Peyer's patch (tissue), 4 donors: Measurements from ENCODE around the gene WNT5A. TPM values are rescaled to one million over a fixed set of nuclear protein-coding genes. Genes with fewer than 3 reads are reported as not detected.

Source experiments
- DNase-seq, 3 donors: peaks; one replicate each; pipeline ENCODE4 v3.0.0-alpha.2; 2017 to 2019
- H3K27ac ChIP-seq, 4 donors: fragments of 200-600 bp; sonication (generic); one replicate each; pipeline ENCODE4 v1.5.1; 2016 to 2019
- H3K27me3 ChIP-seq, 2 donors: fragments of 200-600 bp; sonication (generic); one replicate each; pipeline ENCODE4 v1.5.1; 2019
- H3K36me3 ChIP-seq, 3 donors: fragments of 200-600 bp; sonication (generic); one replicate each; pipeline ENCODE4 v1.5.1; 2016 to 2019
- H3K4me1 ChIP-seq, 4 donors: fragments of 200-600 bp; sonication (generic); one replicate each; pipeline ENCODE4 v1.5.1; 2016 to 2019
- H3K4me3 ChIP-seq, 4 donors: fragments of 200-600 bp; sonication (generic); 1 replicate in 3 of 4; 2 replicates in 1 of 4; pipeline ENCODE4 v1.5.1; 2016 to 2019; ENCODE audit warnings: mild to moderate bottlenecking in 1 of 4
- H3K9me3 ChIP-seq, 4 donors: fragments of 200-600 bp; sonication (generic); one replicate each; pipeline ENCODE4 v1.5.1; 2016 to 2019; ENCODE audit warnings: mild to moderate bottlenecking in 1 of 4
- POLR2A ChIP-seq, 2 donors: fragments of 450-650 bp; IDR thresholded peaks; one replicate each; pipeline ENCODE4 v1.5.1; 2017; ENCODE audit warnings: antibody characterized with exemption in 2 of 2, mild to moderate bottlenecking in 2 of 2, moderate library complexity in 2 of 2
- total RNA-seq, 4 donors: library from RNA; depleted of rRNA; stranded (reverse); fragments of >200 nt; gene quantifications; one replicate each; pipeline ENCODE4 v1.1.0, GENCODE V29; 2016
- TF ChIP-seq, protein P1 (sequence below), 6 experiments: fragments of 450-650 bp in 4 of 6; fragments of 200-600 bp in 2 of 6; sonication (generic) in 1 of 6; IDR thresholded peaks; one replicate each; pipeline ENCODE4 v1.5.1; 2017 to 2019; ENCODE audit warnings: antibody characterized with exemption in 6 of 6, mild to moderate bottlenecking in 3 of 6, moderate library complexity in 1 of 6

WNT5A gene
- 1 to 10 TPM; 4.6 to 8.6 (median 7.9) TPM for total RNA-seq

DNA sequence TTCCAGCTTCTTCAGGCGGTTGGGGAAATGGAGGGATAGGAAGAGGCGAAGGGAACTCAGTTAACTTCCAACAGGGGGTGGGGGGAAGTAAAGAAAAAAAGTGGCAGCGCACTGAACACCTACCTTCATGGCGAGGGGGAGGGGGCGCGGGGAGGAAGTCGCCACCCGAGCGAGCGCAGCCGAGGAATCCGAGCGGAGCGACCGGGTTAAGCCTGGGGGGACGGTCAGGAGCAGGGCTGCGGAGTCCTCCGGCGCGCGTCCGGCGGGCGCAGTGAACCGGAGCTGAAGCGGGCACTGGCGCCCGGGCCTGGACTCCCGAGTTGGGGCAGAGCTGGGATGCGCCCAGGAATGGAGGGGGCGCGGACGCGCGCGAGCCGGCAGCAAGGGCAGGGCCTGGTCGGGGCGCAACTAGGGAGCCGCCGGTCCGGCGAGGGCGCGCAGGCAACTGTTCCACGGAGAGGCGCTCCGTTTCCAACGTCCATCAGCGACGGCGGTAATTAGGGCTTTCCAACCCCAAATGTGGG is at the start of gene WNT5A:
Gene WNT5A, minus strand, starts transcription at position 450 of the 524 bp plus-strand sequence. Its CDS starts 321 bp downstream, at position 129.
- Histone ChIP-seq H3K4me1 (peaks cover 0 to 41% (median 0%) of the 10 kb centered on the region in 4 donors), H3K27me3 (peaks cover 0 to 9% of the 10 kb centered on the region in 2 donors), H3K27ac (peak within 1 kb of the TSS; percentile 60 to 78 (median 62)), H3K36me3 (no peaks in the 10 kb centered on the region), H3K4me3 (peak within 1 kb of the TSS; percentile 37 to 90 (median 59)), H3K9me3 (no peaks in the 10 kb centered on the region)
- TF ChIP-seq POLR2A (IDR thresholded peaks at IDR 0.05) = no peak
- TF ChIP-seq, protein P1, sequence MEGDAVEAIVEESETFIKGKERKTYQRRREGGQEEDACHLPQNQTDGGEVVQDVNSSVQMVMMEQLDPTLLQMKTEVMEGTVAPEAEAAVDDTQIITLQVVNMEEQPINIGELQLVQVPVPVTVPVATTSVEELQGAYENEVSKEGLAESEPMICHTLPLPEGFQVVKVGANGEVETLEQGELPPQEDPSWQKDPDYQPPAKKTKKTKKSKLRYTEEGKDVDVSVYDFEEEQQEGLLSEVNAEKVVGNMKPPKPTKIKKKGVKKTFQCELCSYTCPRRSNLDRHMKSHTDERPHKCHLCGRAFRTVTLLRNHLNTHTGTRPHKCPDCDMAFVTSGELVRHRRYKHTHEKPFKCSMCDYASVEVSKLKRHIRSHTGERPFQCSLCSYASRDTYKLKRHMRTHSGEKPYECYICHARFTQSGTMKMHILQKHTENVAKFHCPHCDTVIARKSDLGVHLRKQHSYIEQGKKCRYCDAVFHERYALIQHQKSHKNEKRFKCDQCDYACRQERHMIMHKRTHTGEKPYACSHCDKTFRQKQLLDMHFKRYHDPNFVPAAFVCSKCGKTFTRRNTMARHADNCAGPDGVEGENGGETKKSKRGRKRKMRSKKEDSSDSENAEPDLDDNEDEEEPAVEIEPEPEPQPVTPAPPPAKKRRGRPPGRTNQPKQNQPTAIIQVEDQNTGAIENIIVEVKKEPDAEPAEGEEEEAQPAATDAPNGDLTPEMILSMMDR (IDR thresholded peaks at IDR 0.05) = no peak
- DNase-seq = peak in 1 of 3 donors; percentile 58

DNA sequence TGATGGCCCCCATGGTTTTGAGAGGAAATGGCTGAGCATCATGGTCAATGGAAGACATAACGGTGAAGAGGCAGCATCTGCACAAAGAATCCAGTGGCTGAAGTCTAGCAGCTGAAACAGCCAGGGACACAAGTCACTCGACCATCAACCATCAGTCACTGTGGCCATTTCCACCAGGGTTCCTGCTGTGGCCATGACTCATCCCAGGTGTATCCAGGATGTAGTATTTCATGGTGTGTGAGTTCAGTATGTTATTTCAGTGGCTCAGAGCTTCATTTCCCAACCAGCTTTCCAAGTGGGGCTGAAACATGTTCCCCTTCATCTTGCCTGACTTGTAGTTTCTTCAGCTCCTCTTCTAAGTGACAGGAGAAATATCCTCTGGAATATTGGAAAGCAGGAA is 47.8 kb upstream of the WNT5A start:
- Histone ChIP-seq H3K27ac (no peak overlapping the region), H3K9me3 (no peaks in the 10 kb centered on the region)
- no peak for DNase-seq

DNA sequence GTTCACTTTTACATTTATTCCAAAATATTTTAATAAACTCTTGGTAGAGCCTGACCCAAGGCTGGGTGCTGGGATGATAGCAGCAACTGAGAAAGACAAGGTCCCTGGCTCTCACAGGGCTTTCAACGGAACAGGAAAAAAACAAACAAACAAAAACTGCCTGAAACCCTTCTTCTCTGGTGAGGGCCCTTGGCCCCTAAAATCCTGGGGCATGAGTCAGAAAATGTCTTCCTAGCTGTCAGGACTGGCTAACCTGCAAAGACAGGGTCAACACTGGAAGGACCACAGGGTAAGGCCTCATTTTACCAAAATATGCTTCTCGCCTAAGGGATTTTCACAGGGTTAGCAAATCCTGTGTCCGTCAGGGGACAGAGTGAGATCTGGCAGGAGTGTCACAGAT is 45.7 kb upstream of the WNT5A start:
- no peaks in the 10 kb centered on the region for H3K27me3 ChIP-seq
- no peak overlapping the region for H3K27ac ChIP-seq
- no peak for DNase-seq
- H3K4me1 ChIP-seq = no peaks in the 10 kb centered on the region
- no peak for TF ChIP-seq POLR2A (IDR thresholded peaks at IDR 0.05)
- TF ChIP-seq, protein P1 (IDR thresholded peaks at IDR 0.05) = no peak
- no peaks in the 10 kb centered on the region for H3K9me3 ChIP-seq
- no peaks in the 10 kb centered on the region for H3K36me3 ChIP-seq
- no peak overlapping the region for H3K4me3 ChIP-seq

More for the DNA sequence above, 47.8 kb upstream of the WNT5A start:
- TF ChIP-seq, protein P1 (IDR thresholded peaks at IDR 0.05) = no peak
- TF ChIP-seq POLR2A (IDR thresholded peaks at IDR 0.05) = no peak
- no peaks in the 10 kb centered on the region for H3K36me3 ChIP-seq
- no peaks in the 10 kb centered on the region for H3K4me1 ChIP-seq
- H3K4me3 ChIP-seq = no peak overlapping the region
- no peaks in the 10 kb centered on the region for H3K27me3 ChIP-seq

DNA sequence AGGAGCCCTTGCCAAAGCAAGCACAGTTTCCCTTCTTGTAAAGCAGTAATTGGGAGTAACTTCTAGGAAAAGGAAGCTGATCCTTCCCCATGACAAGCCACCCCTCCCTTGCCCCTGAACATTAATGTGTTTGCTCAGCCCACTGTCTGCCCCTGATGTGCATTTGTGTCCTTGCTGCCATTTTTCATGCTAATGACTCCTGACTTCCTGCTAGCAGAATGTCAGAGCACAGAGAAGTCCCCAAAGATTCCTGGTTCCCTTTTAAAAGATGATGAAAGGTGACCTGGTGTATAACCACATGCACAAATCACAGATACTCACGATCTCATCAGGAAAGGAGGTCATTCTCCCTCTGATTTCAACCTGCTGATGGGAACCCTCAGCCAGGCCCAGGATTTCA is 44.2 kb upstream of the WNT5A start:
- Histone ChIP-seq H3K27me3 (no peaks in the 10 kb centered on the region), H3K27ac (no peak overlapping the region), H3K36me3 (no peaks in the 10 kb centered on the region), H3K4me1 (no peaks in the 10 kb centered on the region), H3K4me3 (no peak overlapping the region), H3K9me3 (no peaks in the 10 kb centered on the region)
- TF ChIP-seq POLR2A (IDR thresholded peaks at IDR 0.05) = no peak
- TF ChIP-seq, protein P1 (IDR thresholded peaks at IDR 0.05) = no peak
- no peak for DNase-seq

DNA sequence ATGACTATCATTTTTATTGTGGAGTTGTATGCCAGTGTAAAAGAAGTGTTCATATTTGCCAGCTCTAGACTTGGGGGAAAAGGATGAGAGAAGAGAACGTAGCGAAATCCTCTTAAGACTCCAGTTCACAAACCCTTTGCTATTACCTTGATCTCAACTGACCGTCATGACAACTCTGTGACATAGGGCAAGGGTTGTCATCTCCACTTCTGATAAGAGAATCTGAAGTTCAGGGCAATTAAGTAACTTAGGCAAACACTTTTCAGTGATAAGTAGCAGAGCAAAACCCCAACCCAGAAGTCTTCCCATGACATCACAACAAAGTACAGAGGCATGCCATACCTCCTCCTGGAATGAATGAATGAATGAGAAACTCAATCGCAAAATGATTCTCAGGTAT is 40.3 kb upstream of the WNT5A start:
- DNase-seq = no peak
- H3K4me3 ChIP-seq = no peak overlapping the region

More for the DNA sequence above, 40.3 kb upstream of the WNT5A start:
- no peaks in the 10 kb centered on the region for H3K36me3 ChIP-seq
- no peak overlapping the region for H3K27ac ChIP-seq
- no peaks in the 10 kb centered on the region for H3K4me1 ChIP-seq
- TF ChIP-seq POLR2A (IDR thresholded peaks at IDR 0.05) = no peak
- TF ChIP-seq, protein P1 (IDR thresholded peaks at IDR 0.05) = no peak
- H3K9me3 ChIP-seq = no peaks in the 10 kb centered on the region
- no peaks in the 10 kb centered on the region for H3K27me3 ChIP-seq
